WI38 (cell line): ENCODE results near the gene FBXO33.

Experiments
- H3K4me3 ChIP-seq: 2 replicates; pipeline ENCODE4 v1.5.1; 2011; ENCODE audit warnings: low read depth, mild to moderate bottlenecking, control low read depth, low read length
- TF ChIP-seq, protein P1 (sequence below): IDR thresholded peaks from 2 replicates; pipeline ENCODE4 v1.5.1; 2012; ENCODE audit warnings: low read depth, mild to moderate bottlenecking, control low read depth, low read length

FBXO33 gene

DNA sequence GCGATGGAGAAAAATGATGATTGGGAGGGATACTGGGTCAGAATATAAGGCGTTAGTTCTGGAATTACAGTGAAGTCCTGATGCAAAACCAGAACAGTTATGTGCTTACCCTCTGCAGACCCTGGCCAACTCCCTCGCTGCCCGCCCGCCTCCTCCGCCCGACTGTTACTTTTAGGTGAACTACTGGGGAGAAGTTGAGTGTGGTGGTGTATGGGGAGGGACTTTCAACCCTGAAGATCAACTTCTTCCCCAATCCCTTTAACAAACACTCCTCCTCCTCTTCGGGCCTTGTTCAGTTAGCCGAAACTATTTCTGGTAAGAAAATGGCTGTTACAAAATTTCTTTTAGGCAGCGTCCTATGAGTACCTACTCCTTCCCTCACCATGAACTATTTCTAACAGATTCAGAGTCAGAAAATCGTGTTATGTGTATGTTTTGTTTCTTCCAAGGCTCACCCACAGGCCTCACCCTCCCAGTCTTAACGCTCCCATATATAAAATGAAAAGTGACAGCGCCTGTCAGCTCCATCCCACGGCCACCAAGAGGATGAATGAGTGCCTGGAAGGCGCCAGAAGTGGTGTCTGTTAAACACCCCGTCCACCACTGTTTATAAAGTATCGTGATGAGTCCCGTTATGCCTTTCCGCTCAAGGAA, 1.3 kb downstream of the FBXO33 start:
- TF ChIP-seq, protein P1, sequence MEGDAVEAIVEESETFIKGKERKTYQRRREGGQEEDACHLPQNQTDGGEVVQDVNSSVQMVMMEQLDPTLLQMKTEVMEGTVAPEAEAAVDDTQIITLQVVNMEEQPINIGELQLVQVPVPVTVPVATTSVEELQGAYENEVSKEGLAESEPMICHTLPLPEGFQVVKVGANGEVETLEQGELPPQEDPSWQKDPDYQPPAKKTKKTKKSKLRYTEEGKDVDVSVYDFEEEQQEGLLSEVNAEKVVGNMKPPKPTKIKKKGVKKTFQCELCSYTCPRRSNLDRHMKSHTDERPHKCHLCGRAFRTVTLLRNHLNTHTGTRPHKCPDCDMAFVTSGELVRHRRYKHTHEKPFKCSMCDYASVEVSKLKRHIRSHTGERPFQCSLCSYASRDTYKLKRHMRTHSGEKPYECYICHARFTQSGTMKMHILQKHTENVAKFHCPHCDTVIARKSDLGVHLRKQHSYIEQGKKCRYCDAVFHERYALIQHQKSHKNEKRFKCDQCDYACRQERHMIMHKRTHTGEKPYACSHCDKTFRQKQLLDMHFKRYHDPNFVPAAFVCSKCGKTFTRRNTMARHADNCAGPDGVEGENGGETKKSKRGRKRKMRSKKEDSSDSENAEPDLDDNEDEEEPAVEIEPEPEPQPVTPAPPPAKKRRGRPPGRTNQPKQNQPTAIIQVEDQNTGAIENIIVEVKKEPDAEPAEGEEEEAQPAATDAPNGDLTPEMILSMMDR: no peak
- H3K4me3 ChIP-seq: peak overlapping the region; percentile 90

DNA sequence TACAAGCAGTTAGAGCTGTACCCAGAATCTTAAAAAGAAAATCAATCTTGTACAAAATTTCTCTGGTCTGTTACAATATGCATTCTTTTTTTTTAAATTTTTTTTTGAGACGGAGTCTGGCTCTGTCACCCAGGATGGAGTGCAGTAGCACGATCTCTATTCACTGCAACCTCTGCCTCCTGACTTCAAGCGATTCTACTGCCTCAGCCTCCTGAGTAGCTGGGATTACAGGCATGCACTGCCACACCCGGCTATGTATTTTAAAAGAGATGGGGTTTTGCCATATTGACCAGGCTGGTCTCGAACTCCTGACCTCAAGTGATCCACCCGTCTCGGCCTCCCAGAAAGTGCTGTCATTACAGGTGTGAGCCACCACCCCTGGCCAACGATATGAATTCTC, 4.1 kb downstream of the FBXO33 start:
- TF ChIP-seq, protein P1: no peak
- H3K4me3 ChIP-seq: no peak overlapping the region

DNA sequence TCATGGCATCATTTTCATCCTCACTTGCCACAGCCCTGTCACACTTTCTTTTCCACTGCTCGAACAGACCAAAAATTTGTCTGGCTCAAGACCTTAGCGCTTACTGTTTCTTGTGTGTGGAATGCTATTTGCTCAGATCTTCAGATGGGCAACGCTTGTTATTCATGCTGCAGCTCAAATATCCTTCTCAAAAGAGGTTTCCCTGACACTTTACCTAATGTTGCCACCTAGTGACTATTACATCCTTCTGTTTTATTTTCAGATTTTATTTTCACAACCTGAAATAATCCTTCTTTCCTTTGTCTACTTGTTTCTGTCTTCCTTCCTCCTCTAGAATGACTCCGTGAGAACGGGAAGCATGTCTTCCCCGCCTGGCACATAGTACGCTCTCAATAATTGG, 5.6 kb downstream of the FBXO33 start:
- TF ChIP-seq, protein P1: no peak

DNA sequence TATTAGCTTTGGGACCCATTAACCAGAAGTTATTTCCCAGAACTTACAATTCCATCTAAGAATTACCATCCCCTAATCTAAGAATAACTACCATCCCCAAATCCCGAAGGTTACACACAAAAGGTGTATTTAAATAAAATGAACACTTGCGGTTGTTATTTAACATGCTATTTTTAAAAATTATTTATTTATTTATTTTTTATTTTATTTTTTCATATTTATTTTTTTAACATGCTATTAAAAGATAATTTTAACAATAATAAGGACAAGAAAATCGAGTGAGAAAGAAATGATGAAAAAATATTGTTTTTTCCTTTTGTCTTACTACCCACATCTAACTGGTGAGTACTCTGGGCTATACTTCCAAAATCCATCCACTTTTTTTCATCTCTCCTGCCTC, 6.3 kb downstream of the FBXO33 start:
- H3K4me3 ChIP-seq: no peak overlapping the region
- TF ChIP-seq, protein P1: no peak

More for the DNA sequence above, 5.6 kb downstream of the FBXO33 start:
- no peak overlapping the region for H3K4me3 ChIP-seq

DNA sequence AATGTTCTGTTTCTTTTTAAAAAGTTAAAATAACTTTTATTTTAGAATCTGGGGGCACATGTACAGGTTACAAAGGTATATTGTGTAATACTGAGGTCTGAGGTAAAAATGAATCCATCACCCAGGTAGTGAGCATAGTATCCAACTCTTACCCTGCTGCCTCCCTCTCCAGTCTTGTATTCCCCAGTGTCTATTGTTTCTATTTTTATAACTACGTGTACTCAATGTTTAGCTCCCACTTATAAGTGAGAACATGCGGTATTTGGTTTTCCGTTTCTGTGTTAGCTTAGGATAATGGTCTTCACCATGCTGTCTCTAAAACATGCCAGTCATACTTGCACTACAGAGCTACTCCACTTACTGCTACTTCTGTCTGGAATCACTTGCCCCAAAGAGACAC, 8.4 kb downstream of the FBXO33 start:
- no peak overlapping the region for H3K4me3 ChIP-seq
- TF ChIP-seq, protein P1: no peak

DNA sequence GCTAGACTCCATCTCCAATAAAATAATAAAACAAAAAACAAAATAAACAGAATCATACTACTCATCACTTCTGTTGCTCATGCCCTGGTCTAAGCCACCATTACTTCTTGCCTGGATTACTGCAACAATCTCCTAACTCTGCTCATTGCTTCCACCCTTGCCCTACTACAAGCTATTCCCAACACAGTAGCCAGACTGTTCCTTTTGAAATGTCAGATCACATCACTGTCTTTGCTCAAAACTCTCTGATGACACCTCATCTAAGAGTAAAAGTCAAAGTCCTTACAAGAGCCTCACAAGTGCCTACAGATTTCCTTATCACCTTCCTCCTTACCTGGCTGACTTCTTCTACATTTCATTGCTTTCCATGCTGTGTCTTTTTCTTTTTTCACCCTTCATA, 10.0 kb downstream of the FBXO33 start:
- no peak overlapping the region for H3K4me3 ChIP-seq
- TF ChIP-seq, protein P1: no peak

DNA sequence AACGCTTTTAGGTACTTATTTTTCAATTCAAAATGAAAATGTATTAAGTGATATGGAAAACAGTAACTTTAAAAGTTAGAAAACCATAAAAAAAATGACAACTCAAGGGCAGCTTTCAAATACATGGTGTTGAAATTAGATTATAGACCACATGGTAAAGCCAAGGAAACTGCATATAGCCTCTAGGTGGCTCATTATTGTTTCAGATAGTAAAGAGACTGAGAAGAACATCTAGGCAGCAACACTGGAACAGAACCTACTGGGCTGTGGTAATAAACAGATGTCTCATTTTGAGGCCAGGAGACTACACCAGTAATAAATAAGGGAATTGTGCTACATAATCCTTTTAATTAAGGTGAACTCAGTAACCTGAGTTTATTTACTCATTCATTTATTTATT, 13.0 kb downstream of the FBXO33 start:
- H3K4me3 ChIP-seq: no peak overlapping the region
- TF ChIP-seq, protein P1: no peak
